LNCaP clone FGC (cell line): Measurements from ENCODE around the gene ATP11C.
"Not testable (repeated sequence)": the region's sequence is repeated elsewhere in the genome, so short reads cannot be mapped to it uniquely, and the experiment has no call there.

Experiments
- DNase-seq: peaks from one replicate; pipeline ENCODE4 v3.0.0-alpha.2; 2011; ENCODE audit warnings: low read depth
- H3K4me3 ChIP-seq: 2 replicates; pipeline ENCODE4 v1.5.1; 2011; ENCODE audit warnings: mild to moderate bottlenecking, low read depth, low read length, control low read depth
- CTCF ChIP-seq: IDR thresholded peaks from 2 replicates; pipeline ENCODE4 v1.5.1; 2012; ENCODE audit warnings: mild to moderate bottlenecking; ENCODE audit not compliant: control insufficient read depth, insufficient read depth; ENCODE audit errors: extremely low read depth

Gene ATP11C

DNA sequence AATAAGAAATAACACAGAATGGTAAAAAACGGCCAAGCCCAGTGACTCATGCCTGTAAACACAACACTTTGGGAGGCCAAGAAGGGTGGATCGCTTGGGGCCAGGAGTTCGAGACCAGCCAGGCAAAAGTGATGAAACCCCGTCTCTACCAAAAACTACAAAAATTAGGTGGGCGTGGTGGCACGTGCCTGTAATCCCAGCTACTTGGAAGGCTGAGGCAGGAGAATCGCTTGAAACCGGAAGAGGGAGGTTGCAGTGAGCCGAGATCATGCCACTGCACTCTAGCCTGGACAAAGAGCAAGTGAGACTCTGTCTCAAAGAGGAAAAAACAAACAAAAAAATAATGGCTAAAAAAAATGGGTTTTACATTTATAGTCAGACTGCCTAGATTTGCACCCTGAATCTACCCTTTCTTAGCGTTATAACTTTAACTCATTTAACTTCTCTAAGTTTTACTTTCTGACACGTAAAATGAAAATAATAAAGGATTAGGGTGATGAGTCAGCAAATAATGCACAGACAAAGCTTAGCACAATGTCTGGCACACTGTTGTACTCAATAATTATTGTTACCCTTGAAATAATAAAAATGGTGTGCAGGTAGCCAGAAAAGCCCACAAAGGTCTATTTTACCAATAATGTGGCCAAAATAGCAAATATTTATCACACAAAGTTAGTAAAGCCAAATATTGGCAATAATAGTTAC is 55.0 kb downstream of the ATP11C start:
- no peak overlapping the region for H3K4me3 ChIP-seq

GRCh38 chrX:139875841-139876240 is 57.0 kb downstream of the ATP11C start:
- DNase-seq = no peak

More for the DNA sequence above, 55.0 kb downstream of the ATP11C start:
- no peak for TF ChIP-seq CTCF
- no peak for DNase-seq

GRCh38 chrX:139869796-139870195 is 63.1 kb downstream of the ATP11C start:
- DNase-seq = no peak
- no peak overlapping the region for H3K4me3 ChIP-seq
- no peak for TF ChIP-seq CTCF

More at GRCh38 chrX:139875841-139876240, 57.0 kb downstream of the ATP11C start:
- no peak overlapping the region for H3K4me3 ChIP-seq
- no peak for TF ChIP-seq CTCF

- H3K4me3 ChIP-seq = no peak overlapping the region
- DNase-seq = no peak
- TF ChIP-seq CTCF = no peak
These were observed 68.2 kb downstream of the ATP11C start for GRCh38 chrX:139864640-139865039.

DNA sequence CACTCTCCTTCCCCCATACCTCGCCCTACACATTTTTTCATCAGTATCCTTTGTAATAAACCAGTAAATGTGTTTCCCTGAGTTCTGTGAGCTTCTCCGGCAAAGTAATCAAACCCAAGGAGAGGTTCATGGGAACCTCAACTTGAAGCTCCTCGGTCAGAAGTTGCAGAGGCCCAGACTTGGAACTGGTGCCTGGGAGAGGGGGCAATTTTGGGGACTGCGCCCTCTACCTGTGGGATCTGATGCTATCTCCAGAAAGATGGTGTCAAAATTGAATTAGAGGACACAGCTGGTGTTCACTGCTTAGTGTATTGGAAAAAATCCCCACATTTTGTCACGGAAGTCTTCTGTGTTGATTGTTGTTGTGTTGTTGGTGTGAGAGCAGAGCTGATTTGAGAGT is 70.6 kb downstream of the ATP11C start:
- TF ChIP-seq CTCF = no peak
- DNase-seq = no peak

DNA sequence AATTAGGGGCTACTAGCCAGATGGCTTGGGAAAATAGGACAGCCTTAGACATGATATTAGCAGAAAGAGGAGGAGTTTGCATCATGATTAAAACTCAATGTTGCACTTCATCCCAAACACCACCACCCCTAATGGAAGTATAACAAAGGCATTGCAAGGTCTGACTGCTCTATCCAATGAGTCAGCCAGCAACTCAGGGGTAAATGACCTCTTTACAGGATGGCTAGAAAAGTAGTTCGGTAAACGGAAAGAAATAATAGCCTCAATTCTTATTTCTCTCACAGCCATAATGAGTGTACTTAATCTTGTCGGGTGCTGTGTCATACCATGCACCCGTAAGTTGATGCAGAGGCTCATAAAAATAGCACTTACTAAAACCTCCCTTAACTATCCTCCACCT is 76.0 kb downstream of the ATP11C start:
- DNase-seq, H3K4me3 ChIP-seq: not testable (repeated sequence)

More for the DNA sequence above, 70.6 kb downstream of the ATP11C start:
- no peak overlapping the region for H3K4me3 ChIP-seq

DNA sequence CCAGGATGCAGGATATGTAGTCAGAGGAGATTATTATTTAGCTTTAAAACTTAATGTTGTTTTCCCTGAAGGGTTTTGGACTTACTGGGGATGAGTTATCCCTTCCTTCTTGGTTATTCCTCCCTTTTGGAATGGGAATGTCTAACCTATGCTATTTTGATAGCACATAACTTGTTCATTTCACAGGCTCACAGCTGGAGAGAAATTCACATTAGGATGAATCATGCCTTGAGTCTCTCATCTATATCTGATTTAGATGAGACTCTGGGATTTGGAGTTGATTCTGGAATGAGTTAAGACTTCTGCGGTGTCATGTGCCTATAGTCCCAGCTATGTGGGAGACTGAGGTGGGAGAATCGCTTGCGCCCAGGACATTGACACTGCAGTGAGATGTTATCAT is 81.1 kb downstream of the ATP11C start:
- no peak for DNase-seq
- TF ChIP-seq CTCF = no peak
- no peak overlapping the region for H3K4me3 ChIP-seq
